Kidney epithelial cell (primary cell): ENCODE results near the gene KCNQ1. TPM values are rescaled to one million over a fixed set of nuclear protein-coding genes. Genes with fewer than 3 reads are reported as not detected.

ENCODE experiments used
- DNase-seq: peaks from one replicate; pipeline ENCODE4 v3.0.0-alpha.2; 2010; ENCODE audit warnings: low read depth
- H3K27me3 ChIP-seq: 2 replicates; pipeline ENCODE4 v1.6.0; 2011; ENCODE audit warnings: low read length; ENCODE audit not compliant: control insufficient read depth, insufficient read depth
- H3K36me3 ChIP-seq: 2 replicates; pipeline ENCODE4 v1.5.1; 2011; ENCODE audit warnings: low read length; ENCODE audit not compliant: control insufficient read depth, insufficient read depth
- H3K4me3 ChIP-seq: 2 replicates; pipeline ENCODE4 v1.5.1; 2011; ENCODE audit warnings: low read depth, mild to moderate bottlenecking, control low read depth, low read length
- CTCF ChIP-seq: IDR thresholded peaks from 2 replicates; pipeline ENCODE4 v1.5.1; 2011; ENCODE audit warnings: mild to moderate bottlenecking, moderate library complexity, low read length, control low read depth, inconsistent platforms; ENCODE audit not compliant: insufficient read depth, poor library complexity, severe bottlenecking
- total RNA-seq: library from RNA; depleted of rRNA; stranded (reverse); fragments of >200 nt; gene quantifications from 2 replicates; pipeline ENCODE4 v1.2.3, GENCODE V29; 2015

Gene KCNQ1
- total RNA-seq, 1 donor from 2014 or later: 2.3 TPM

- Histone ChIP-seq H3K4me3 (no peak overlapping the region), H3K27me3 (no peaks in the 10 kb centered on the region), H3K36me3 (no peaks in the 10 kb centered on the region)
- no peak for TF ChIP-seq CTCF
- no peak for DNase-seq
Measured at GRCh38 chr11:2641623-2642022, 196.8 kb downstream of the KCNQ1 start.

- no peak for TF ChIP-seq CTCF
- H3K36me3 ChIP-seq: no peaks in the 10 kb centered on the region
- no peak overlapping the region for H3K4me3 ChIP-seq
- DNase-seq: no peak
- H3K27me3 ChIP-seq: no peaks in the 10 kb centered on the region
Measured at GRCh38 chr11:2643746-2644145, 198.9 kb downstream of the KCNQ1 start.

GRCh38 chr11:2644844-2645778 is 200.3 kb downstream of the KCNQ1 start:
- Histone ChIP-seq H3K36me3 (no peaks in the 10 kb centered on the region), H3K27me3 (no peaks in the 10 kb centered on the region), H3K4me3 (no peak overlapping the region)
- DNase-seq: no peak
- TF ChIP-seq CTCF: no peak

GRCh38 chr11:2645779-2646118 is 200.9 kb downstream of the KCNQ1 start:
- no peak for DNase-seq
- Histone ChIP-seq H3K36me3 (no peaks in the 10 kb centered on the region), H3K4me3 (no peak overlapping the region), H3K27me3 (no peaks in the 10 kb centered on the region)
- TF ChIP-seq CTCF: no peak

GRCh38 chr11:2647167-2647566 is 202.4 kb downstream of the KCNQ1 start:
- H3K36me3 ChIP-seq: no peaks in the 10 kb centered on the region
- H3K4me3 ChIP-seq: no peak overlapping the region

More at GRCh38 chr11:2647167-2647566, 202.4 kb downstream of the KCNQ1 start:
- DNase-seq: no peak
- TF ChIP-seq CTCF: no peak
- no peaks in the 10 kb centered on the region for H3K27me3 ChIP-seq
